Measurements from ENCODE around the gene UBTD1. TPM values are rescaled to one million over a fixed set of nuclear protein-coding genes. Genes with fewer than 3 reads are reported as not detected.
"Not testable (repeated sequence)": the region's sequence is repeated elsewhere in the genome, so short reads cannot be mapped to it uniquely, and the experiment has no call there.

Gene UBTD1
- total and polyA plus RNA-seq, 10 of the 15 experiments (the other 5 are each of a cell fraction or from before 2014, with no cell fraction given): 0.04 to 1.5 (median 1.2) TPM; not detected in 1

DNA sequence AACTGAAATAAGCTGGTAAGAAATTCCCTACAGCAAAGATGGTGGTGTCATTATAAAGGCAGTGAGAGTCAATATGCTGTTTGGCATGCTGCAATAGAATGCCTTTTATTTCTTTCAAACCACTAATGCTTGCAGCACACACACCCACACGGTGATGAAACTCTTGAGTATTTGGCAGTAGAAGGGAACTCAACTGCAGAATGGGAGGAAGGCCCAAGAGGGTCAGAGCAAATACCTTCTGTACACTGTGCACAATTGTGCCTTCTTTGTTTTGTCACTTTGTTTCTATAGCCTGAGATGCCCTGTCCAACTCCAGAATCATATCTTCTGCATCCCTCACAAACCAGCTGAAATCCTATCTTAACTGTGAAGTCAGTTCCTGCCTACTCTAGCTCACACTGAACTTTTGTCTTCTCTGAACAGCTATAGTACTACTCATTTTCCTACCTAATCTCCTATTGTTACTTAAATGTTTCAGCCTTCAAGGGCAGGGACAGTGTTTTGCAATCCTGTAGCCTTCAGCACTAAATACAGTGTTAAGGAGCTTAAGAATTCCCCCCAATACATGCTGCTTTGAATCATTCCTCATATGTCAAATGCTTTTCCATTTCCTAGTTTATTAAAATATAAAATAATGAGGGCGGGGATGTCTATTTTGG is 22.7 kb upstream of the UBTD1 start:
- in situ Hi-C loops (cut with MboI) (no loop called here), intact Hi-C loops (cut with micrococcal nuclease; ENCODE audit: unreplicated experiment) (no loop called here)
- SMC1A ChIA-PET (ENCODE audit: uncharacterized antibody, unreplicated experiment): interaction anchor here (0.8 to 1.6 kb wide), 2 partner anchors 17 to 19 kb away, joined by 3 to 4 read pairs; no protein-coding TSS in a partner anchor
- FAIRE-seq: no peak
- CTCF ChIA-PET: interaction anchor here (0.8 to 3.5 kb wide), 3 partner anchors 11 to 96 kb away, joined by 3 to 12 read pairs (median 3); partner anchors contain the start of gene ANKRD2
- WGBS (ENCODE audit: insufficient coverage, insufficient replicate concordance, low lambda C conversion rate, missing lambda C conversion rate): 95% methylated on average over 2 of the region's 2 CpGs
- Histone ChIP-seq H3K9ac (ENCODE audit: control insufficient read depth, insufficient read depth, low read length) (no peak overlapping the region), H3K4me3 (no peak overlapping the region), H3K27me3 (replicated peaks in 1 of 2; ENCODE audit: control insufficient read depth in 2 of 2, insufficient read depth in 2 of 2, low read length in 1 of 2) (no peaks in the 10 kb centered on the region), H3K27ac (ENCODE audit: control insufficient read depth, insufficient read depth) (no peak overlapping the region), H3K9me3 (replicated peaks; ENCODE audit: control insufficient read depth, insufficient read depth, low read length) (no peaks in the 10 kb centered on the region), H4K20me1 (ENCODE audit: control insufficient read depth, insufficient read depth) (no peaks in the 10 kb centered on the region), H2AFZ (ENCODE audit: control insufficient read depth, low read depth, low read length) (no peak overlapping the region), H3K4me2 (ENCODE audit: control insufficient read depth, insufficient read depth) (no peak overlapping the region), H3K4me1 (ENCODE audit: control insufficient read depth, insufficient read depth, low read length) (no peaks in the 10 kb centered on the region), H3K36me3 (ENCODE audit: control insufficient read depth in 2 of 2, insufficient read depth in 2 of 2, low read length in 1 of 2) (peaks cover 15 to 27% of the 10 kb centered on the region in 2 experiments), H3K79me2 (ENCODE audit: control insufficient read depth, insufficient read depth, low read length) (no peaks in the 10 kb centered on the region)
- no peak for ATAC-seq
- RAD21 ChIA-PET (ENCODE audit: unreplicated experiment): interaction anchor here (0.7 kb wide), 1 partner anchor 172 kb away, joined by 3 read pairs; no protein-coding TSS in a partner anchor
- POLR2A ChIA-PET: interaction anchor here (1.7 kb wide), 1 partner anchor 19 kb away, joined by 3 read pairs; no protein-coding TSS in a partner anchor
- DNase-seq (ENCODE audit: low read depth, low spot score): no peak
- no TSS peak for BruUV-seq (replicated peaks)
- TF ChIP-seq CHD4 (IDR thresholded peaks at IDR 0.05): no peak
- TF ChIP-seq, protein P1, sequence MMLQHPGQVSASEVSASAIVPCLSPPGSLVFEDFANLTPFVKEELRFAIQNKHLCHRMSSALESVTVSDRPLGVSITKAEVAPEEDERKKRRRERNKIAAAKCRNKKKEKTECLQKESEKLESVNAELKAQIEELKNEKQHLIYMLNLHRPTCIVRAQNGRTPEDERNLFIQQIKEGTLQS (IDR thresholded peaks at IDR 0.05; ENCODE audit: borderline replicate concordance, extremely low read depth, low read depth, low read length): no peak

DNA sequence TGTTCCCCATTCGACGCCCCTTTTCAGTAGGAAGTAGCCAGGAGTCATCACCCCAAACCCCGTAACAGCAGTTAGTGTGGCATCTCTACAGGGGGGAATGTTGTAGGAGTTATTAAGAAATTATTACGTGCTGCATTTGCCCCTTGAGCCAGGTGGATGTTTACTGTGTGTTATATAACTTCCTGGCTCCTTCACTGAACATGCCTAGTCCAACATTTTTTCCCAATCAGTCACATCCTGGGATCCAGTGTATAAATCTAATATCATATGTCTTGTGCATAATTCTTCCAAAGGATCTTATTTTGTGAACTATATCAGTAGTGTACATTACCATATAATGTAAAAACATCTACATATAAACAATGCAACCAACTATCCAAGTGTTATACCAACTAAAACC is 19.3 kb upstream of the UBTD1 start:
- 99% methylated on average over 4 of the region's 4 CpGs for WGBS (ENCODE audit: insufficient coverage, insufficient replicate concordance, low lambda C conversion rate, missing lambda C conversion rate)
- ATAC-seq; H3K9me3 ChIP-seq (replicated peaks; ENCODE audit: control insufficient read depth, insufficient read depth, low read length); H3K4me1 ChIP-seq (ENCODE audit: control insufficient read depth, insufficient read depth, low read length); SMC1A ChIA-PET (ENCODE audit: uncharacterized antibody, unreplicated experiment); BruUV-seq (replicated peaks); H4K20me1 ChIP-seq (ENCODE audit: control insufficient read depth, insufficient read depth); H2AFZ ChIP-seq (ENCODE audit: control insufficient read depth, low read depth, low read length); intact Hi-C loops (cut with micrococcal nuclease; ENCODE audit: unreplicated experiment); RAD21 ChIA-PET (ENCODE audit: unreplicated experiment); H3K4me3 ChIP-seq; DNase-seq (ENCODE audit: low read depth, low spot score); in situ Hi-C loops (cut with MboI); POLR2A ChIA-PET; H3K79me2 ChIP-seq (ENCODE audit: control insufficient read depth, insufficient read depth, low read length); FAIRE-seq; H3K27me3 ChIP-seq (replicated peaks in 1 of 2; ENCODE audit: control insufficient read depth in 2 of 2, insufficient read depth in 2 of 2, low read length in 1 of 2); H3K9ac ChIP-seq (ENCODE audit: control insufficient read depth, insufficient read depth, low read length); H3K27ac ChIP-seq (ENCODE audit: control insufficient read depth, insufficient read depth); H3K4me2 ChIP-seq (ENCODE audit: control insufficient read depth, insufficient read depth); CTCF ChIA-PET: not testable (repeated sequence)
- H3K36me3 ChIP-seq (ENCODE audit: control insufficient read depth in 2 of 2, insufficient read depth in 2 of 2, low read length in 1 of 2): peaks cover 11 to 26% of the 10 kb centered on the region in 2 experiments

Data from GM12878 (cell line).